GM18858 (cell line): ENCODE results near the gene ZNF107.
A peak's percentile ranks its signal among the peaks of the same experiment; 100 is the strongest.

Source experiments
- ATAC-seq: cut with Tn5 transposase; IDR thresholded peaks from one replicate; pipeline ENCODE4 v1.9.1; 2021; ENCODE audit not compliant: unreplicated experiment

The ZNF107 gene

DNA sequence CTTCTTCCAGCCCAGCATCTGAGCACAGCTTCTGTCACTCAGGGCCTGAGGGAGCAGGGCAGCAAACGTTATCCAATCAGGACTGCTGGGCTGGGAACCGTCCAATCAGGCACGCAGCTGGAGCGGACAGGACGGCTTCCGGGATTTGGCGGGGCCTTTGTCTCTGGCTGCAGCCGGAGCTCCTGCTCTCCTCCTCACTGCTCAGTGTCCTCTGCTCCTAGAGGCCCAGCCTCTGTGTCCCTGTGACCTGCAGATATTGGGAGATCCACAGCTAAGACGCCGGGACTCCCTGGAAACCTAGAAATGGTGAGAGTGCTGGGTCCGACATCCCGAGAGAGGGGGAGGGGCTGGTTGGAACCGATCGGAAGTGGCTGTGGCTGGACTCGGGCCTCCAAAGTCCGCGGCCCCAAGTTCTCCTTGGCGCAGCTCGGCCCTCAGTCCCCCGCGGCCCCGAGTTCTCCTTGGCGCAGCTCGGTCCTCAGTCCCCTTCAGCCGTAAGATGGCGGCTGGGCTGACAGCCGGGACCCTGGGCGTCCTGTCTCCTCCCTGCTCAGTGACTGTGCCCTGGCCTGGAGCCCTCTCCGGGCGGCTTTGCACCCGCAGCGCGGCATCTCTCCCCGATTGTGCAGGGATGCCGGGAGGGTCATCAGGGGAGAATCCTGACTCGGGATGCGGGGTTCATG lies at the start of gene ZNF107:
Gene ZNF107, plus strand, starts transcription at position 154 of the 683 bp plus-strand sequence. Its CDS starts 150 bp downstream, at position 304.
- peak; percentile 98 for ATAC-seq

DNA sequence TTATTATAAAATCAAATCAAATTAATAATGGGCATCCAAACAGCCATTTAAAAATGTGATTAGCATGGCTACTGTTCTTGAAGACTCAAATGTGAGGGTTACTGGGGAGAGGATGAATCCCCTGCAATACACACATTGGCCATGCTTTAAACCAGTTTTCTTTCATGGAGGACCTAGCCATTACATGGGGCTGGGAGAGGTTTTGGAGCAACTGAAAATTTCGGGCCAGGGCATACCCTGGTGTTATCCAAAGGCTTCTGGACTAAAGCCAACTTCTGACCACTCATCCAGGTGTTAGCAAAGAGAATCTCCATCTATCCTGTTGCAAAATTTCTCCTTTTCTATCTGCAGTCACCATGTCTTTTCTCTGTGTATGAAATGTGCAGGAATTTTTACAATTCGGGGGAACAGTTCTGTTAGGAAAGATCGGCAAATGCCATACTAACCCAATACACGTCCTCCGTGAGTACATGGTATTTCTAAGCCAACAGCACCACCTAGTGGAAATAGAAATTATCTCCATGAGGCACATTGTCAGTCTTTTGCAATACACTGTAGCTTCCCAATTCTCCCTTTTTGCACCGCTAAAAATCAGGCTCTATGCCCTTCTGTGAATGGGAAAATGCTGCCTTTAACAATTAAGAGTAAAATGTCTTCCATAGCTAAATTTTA lies 47.0 kb upstream of the ZNF107 start:
- ATAC-seq, result no peak

DNA sequence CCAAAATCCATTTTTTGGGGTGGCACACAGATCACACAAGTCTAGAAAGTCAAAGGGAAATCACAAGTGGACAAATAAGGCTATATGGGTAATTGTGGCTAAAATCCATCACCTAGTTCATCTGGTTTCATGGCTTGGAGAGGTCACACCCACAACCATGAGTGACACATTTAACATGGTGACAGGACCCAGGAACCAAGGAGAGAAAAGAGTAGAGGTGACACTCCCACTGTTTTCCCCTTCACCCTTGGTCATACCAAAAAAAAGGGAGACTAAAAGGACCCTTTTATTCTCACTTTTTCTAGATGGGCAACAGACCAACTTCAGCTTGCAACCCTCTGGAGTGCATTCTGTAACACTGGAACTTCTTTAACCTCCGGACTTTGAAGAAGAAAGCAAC lies 46.2 kb upstream of the ZNF107 start:
- ATAC-seq, result no peak

DNA sequence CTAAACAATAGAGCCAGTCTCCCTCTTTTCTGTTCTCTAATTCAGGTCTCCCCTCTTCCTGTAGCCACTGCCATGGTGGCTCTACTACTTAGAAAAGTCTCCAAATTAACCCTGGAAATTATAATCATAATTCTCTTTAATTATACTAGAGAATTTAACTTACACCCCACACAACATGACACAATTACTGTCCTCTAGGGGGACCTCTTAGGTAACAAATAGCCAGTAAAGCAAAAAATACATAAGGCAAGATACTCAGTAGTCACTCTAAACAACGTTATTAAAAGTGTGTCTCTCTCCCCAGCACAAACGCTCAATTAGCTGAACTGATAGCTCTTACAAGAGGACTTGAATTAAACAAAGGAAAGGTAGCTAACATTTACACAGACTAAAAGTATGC lies 44.3 kb upstream of the ZNF107 start:
- no peak for ATAC-seq

DNA sequence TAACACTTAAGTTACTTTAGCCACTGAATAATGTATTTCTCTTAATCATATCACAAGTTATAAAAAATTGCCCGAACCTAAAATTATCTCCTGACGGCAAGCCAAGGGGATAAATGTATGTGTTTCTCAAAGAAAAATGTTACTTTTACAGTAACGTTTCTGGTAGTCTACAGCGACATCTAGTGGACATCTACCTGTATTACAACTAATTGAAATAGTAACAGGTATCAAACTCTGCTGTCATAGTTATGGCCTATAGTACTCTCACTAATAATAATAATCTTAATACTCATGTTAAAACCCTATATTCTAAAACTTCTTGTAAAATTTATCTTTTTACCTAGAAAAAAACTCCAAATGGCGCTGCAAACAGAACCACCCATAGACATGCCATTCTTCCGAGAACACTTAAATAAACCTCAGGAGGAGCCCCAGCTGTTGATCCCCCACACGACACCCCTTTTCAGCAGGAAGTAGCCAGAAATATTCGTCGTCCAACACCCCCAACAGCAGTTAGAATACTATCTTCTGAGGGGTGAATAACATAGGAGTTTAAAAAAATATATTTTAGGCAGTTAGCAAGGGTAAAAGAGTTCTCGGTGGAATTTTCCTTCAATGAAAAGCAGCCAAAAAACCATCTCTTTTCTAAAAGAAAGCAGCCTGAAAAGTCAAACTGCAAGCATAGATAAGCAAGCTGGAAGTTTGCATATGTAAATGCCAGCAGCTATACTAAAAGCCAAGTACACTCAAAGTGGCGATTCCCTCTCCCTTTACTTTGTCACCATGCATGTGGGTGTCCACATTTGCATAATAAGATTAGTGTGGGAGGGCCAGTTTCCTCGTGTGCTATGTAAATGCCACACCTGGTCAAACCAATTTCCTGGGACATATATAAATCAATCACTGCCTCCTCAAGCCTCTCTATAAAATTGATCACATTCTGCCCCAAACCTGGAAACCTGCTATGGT lies 40.5 kb upstream of the ZNF107 start:
- ATAC-seq, result peak; percentile 83

DNA sequence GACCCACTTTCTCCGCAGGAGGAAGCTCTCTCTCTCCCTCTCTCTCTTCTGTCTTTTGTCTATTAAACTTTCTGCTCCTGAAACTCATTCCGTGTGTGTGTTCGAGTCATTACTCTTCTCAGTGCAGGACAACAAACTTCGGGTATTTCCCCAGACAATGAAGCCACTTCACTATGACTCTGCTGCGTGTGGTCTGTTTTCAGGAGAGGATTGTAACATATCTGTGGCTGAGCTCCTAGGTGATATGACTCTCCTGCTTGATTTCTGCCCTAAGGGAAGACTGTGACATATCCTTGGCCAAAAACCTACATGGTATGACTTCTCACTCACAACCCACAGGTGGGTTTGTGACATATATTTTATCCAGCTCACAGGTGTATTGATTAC lies 39.9 kb upstream of the ZNF107 start:
- ATAC-seq, result peak; percentile 17

DNA sequence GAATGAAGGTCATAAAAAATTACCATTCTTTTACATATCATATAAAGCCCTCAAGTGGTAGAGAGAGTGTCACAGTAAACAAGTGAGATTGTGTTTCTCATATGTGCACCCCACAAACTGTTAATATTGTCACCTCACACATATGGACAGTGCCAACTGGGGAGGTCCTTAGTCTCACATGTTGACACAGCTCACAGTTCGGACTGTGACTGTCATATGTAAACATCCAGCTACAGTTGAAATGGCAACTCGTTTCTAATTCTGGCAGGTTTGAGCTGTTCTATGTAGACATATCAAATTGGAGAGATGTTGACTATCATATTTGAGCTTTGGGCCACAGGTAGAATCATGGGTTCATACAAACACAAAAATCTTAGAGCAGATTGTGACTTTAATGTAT lies 39.4 kb upstream of the ZNF107 start:
- ATAC-seq, result no peak

DNA sequence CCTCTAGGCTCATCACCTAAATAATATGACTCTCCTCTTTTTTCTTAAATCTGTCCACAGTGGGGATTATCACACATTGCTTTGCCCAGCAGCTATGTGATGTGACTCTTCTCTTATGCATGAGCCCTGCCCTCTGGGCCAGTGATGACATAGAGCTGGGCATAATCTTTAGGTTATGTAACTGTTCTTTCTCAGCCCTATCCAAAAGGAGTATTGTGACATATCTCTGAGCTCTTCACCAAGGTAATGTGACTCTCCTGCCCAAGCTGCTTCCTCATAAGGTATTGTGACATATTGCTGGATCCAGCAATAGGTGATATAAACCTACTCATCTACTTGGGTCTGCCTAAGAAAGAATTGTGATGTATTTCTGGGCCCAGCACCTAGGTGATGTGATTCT lies 37.7 kb upstream of the ZNF107 start:
- no peak for ATAC-seq

DNA sequence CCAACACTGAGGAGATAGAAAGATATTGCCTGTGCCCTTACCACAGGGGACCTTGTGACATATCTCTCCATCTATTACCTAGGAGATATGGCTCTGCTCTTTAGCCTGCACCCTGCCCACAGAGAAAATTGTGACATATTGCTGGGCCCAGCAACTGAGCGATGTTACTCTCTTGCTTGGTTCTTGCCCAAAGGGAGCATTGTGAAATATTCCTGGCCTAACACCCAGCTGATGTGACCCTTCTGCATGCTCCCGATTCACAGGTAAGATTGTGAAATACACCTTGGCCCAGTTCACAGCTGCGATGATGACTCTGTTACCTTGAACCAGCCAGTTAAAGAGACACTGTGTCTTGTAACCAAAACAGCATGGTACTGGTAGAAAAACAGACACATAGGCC lies 37.2 kb upstream of the ZNF107 start:
- no peak for ATAC-seq

DNA sequence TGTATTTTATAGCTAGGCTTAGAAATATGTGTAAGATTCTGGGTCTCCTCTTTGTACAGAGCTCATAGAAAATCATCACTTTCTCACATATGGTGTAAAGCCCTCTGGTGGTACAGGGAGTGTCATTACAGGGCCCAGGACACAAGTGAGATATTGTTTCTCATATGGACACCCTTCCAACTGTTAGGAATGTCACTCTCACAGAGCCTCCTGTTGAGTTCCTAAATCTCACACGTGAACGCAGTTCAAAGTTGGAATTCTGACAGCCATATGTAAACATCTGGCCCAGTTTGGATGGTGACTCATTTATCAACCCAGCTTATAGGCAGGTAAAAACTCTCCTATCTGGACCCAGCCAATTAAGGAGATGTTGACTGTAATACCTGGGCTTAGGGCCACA lies 35.4 kb upstream of the ZNF107 start:
- no peak for ATAC-seq

DNA sequence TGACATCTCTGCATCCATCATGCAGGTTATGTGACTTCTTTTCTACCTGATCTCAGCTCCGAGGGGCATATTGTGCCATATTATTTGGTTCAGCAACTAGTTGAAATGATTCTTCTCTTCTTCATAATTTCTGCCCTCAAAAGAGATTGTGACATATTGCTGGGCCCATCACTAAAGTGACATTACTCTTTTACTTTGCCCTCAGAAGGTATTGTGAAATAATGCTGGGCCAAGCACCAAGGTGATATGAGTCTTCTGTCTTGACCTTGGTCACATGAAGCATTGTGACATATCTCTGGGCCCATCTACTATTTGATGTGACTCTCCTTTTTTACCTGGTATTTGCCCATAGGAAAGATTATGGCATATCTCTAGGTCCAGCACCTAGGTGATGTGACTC lies 33.9 kb upstream of the ZNF107 start:
- ATAC-seq, result no peak

DNA sequence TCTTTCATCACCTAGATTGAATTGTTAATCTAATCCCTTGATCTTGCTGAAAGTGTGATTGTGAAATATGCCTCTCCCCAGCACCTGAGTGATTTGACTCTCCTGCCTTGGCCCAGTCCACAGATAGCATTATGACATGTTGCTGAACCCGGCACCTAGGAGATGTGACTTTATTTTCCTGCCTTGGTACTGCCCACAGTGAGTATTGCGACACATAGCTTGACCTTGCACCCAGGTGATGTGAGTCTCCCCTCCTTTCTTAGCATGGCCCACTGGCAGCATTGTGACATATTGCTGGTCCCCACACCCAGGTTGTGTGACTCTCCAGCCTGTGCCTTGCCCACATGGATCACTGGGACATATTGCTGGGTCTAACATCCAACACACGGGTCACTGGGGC lies 32.5 kb upstream of the ZNF107 start:
- no peak for ATAC-seq

DNA sequence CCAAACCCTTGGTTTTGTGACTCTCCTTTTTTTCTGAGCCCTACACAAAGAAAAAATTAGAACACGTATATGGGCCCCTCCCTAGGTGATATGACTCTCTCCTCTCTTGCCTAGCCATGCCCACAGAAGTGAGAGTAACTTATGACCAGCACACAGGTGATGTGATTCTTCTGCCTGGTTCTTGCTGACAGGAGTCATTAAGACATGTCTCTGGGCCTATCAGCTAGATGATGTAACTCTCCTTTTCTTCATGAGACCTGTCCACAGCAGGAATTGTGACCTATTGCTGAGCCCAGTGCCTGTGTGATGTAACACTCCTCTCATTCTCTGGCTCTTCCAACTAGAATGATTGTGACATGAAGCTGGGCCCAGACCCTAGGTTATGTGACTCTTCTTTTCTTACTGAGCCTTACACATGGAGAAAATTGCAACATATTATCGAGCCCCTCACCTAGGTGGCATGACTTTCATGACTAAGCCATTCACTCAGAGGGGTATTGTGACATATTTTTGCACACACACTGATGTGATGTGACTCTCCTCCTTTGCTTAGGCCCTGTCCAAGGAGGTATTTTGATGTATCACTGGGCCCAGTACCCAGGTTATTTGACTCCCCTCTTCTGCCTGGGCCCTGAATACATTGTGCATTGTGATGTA lies 31.4 kb upstream of the ZNF107 start:
- no peak for ATAC-seq

DNA sequence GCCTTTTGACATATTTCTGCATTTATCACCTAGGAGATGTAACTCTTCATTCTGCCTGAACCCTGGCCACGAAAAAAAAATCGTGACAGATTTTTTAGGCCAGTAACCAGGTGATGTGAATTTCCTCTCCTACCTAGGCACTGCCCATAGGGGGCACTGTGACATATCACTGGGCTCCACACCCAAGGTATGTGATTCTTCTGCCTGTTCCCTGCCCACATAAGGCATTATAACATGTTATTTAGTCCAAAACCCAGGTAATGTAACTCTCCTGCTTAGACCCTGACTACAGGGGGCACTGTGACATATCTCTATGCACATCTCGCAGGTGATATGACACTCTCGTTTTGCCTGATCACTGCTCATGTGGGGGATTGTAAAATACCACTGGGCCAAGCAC lies 29.5 kb upstream of the ZNF107 start:
- no peak for ATAC-seq

DNA sequence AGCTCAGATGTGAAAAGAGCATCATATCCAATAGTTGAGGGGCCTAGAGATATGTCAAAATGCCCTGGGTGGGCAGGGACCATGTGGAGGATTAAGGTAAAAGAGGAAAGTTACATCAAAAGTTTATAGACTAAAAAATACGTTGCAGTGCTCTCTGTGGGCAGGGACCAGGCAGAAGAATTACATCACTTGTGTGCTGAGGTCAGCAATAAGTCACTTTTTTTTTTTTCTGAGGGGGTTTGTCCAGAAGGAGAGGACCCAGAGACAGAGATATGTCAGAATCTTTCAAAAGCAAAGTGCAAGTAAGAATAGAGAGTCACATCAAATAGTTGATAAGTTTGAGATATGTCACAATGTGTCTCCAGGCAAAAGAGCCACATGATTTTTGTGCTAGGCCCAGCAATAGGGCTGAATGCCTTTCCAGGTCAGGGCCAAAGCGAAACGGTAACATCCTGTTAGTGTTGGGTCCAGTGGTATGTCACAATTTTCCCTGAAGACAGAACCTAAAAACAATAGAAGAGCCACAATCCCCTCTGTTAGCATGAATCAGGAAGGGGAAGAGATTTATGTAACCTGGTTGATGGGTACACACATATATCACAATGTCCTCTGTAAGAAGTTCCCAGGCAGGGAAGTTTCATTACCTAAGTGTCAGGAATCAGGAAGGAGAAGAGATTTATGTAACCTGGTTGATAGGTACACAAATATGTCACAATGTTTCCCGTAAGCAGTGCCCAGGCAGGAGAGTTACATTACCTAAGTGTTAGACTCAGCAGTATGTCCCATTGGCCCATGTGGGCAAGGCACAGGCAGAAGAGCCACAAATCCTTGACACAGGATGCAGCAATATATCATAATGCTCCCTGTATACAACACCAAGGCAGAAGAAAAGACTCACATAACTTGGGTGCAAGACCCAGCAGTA lies 28.1 kb upstream of the ZNF107 start:
- ATAC-seq, result no peak

DNA sequence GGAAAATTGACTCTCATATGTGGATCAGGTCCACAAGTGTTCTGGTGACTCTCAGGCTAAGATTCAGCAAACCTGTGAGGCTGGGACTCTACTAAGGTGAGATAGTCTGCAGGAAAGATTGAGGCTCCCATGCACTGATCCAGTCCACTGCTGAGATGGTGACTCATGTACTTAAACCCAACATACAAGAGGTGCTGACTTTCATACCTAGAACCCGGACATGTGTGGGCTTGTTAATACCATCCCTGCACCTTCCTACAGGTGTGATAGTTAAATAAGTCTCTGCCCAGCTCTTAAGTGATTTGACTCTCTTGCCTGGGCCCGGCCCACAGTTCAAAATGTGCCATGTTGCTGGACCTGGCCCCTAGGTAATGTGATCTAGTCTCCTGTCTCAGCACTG lies 27.1 kb upstream of the ZNF107 start:
- no peak for ATAC-seq

DNA sequence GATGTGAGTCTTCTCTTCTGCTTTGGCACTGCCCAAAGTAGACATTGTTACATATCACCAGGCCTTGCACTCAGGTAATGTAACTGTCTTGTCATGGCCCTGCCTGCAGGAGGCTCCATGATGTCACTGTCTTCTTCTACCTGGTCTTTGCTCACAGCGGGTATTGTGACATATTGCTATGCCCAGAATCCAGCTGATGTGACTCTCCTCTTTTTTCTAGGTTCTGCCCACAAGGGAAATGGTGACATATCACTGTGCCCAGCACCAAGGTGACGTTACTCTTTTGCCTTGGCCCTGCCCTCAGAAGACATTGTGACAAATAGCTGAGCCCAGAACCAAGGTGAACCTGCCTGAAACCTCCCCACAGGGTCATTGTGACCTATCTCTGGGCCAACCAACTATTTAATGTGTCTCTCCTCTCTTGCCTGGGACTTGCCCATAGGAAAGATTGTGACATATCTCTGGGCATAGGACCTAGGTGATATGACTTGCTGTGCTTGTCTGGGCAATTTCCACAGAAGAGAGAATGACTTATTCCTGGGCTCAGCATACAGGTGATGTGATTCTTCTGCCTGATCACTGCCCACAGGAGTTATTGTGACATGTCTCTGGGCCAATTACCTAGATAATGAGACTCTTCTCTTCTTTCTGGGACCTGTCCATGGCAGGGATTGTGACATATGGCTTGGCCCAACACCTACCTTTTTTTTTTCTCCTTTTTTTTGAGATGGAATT lies 26.5 kb upstream of the ZNF107 start:
- no peak for ATAC-seq

DNA sequence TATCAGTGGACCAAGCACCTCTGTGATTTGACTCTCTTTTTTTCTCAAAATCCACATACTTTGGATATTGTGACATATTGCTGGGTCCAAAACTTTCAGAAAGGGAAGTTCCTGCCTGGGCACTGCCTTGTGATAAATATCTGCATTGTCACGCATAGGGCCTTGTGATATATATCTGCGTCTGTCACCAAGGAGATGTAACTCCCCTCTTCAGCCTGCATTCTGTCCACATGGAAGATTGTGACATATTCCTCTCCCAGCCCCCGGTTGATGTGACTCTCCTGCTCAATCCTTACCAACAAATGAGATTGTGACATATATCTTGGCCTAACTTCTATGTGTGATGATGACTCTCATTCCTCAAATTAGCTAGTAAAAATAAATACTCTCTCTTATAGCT lies 25.4 kb upstream of the ZNF107 start:
- no peak for ATAC-seq

DNA sequence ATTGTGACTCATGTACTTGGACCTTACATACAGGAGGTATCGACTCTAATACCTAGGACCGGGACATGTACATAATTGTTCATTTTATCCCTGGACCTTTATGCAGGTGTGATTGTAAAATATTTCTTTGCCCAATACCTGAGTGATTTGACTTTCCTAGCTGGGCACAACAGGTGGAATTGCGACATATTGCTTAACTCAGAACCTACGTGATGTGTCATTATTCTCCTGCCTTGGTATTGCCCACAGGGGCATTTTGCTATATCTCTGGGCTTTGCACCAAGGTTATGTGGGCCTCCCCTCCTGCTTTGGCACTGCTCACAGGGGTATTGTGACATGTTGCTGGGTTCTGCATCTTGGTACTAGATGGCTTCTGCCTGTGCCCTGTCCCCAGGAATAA lies 23.9 kb upstream of the ZNF107 start:
- no peak for ATAC-seq

DNA sequence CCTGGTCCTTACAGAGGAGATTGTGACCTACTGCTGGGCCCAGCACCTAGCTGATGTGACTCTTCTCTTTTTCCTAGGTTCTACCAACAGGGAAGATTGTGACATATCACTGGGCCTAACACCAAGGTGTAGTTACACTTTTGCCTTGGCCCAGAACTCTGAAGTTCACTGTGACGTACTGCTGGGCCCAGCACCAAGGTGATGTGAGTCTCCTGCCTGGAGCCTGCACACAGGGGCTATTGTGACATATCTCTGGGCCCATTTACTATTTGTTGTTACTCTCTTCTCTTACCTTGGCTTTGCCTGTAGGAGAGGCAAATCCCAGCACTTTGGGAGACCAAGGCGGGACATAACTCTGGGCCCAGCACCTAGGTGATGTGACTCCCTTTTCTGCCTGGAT lies 23.1 kb upstream of the ZNF107 start:
- ATAC-seq, result no peak
